PC-9 (cell line): ENCODE data around the gene WDFY1. TPM values are rescaled to one million over a fixed set of nuclear protein-coding genes. Genes with fewer than 3 reads are reported as not detected.
"Not testable (repeated sequence)": the region's sequence is repeated elsewhere in the genome, so short reads cannot be mapped to it uniquely, and the experiment has no call there.

Experiments
- BruUV-seq: library from RNA; stranded (reverse); fragments of 400-500 nt; replicated peaks from 2 replicates; lab custom pipeline; 2021; lab: Mats Ljungman, UMichigan
- CTCF ChIA-PET: fragments of 300-600 bp; sonication (Branson Sonifier 250); formaldehyde crosslinking; loops from one replicate; lab custom pipeline; 2022; ENCODE audit warnings: antibody characterized with exemption; lab: Charles Lee
- POLR2A ChIA-PET: fragments of 300-600 bp; sonication (Branson Sonifier 250); formaldehyde crosslinking; loops from one replicate; lab custom pipeline; 2022; ENCODE audit warnings: antibody characterized with exemption; ENCODE audit not compliant: unreplicated experiment; lab: Charles Lee
- DNase-seq, 2 experiments: peaks; one replicate each; pipeline versions ENCODE4 v3.0.0 to v3.0.0-alpha.2; 2015 to 2022; ENCODE audit warnings: mixed read lengths in 1 of 2
- H2AFZ ChIP-seq: fragments of 200-600 bp; sonication (generic); 2 replicates; pipeline ENCODE4 v1.8.1; 2017; ENCODE audit warnings: antibody characterized with exemption
- H3F3A ChIP-seq: fragments of 200-600 bp; sonication (generic); 2 replicates; pipeline ENCODE4 v1.8.1; 2017; ENCODE audit warnings: antibody characterized with exemption, mild to moderate bottlenecking, low read depth; ENCODE audit not compliant: insufficient read depth
- H3K27ac ChIP-seq: fragments of 200-600 bp; sonication (generic); 2 replicates; pipeline ENCODE4 v1.6.1; 2016; ENCODE audit warnings: mixed run types
- H3K27me3 ChIP-seq: fragments of 200-600 bp; sonication (generic); 2 replicates; pipeline ENCODE4 v1.6.1; 2016; ENCODE audit warnings: low read depth, mixed run types; ENCODE audit not compliant: insufficient read depth
- H3K36me3 ChIP-seq: fragments of 200-600 bp; sonication (generic); 2 replicates; pipeline ENCODE4 v1.6.1; 2016; ENCODE audit warnings: low read depth, mixed run types
- H3K4me1 ChIP-seq: fragments of 200-600 bp; sonication (generic); replicated peaks from 2 replicates; pipeline ENCODE4 v1.6.1; 2016; ENCODE audit warnings: mixed run types; ENCODE audit not compliant: insufficient read depth
- H3K4me2 ChIP-seq: fragments of 200-600 bp; sonication (generic); 2 replicates; pipeline ENCODE4 v1.6.1; 2017; ENCODE audit warnings: mixed run types
- H3K4me3 ChIP-seq: fragments of 200-600 bp; sonication (generic); 2 replicates; pipeline ENCODE4 v1.6.1; 2016; ENCODE audit warnings: mixed run types
- H3K79me2 ChIP-seq: fragments of 200-600 bp; sonication (generic); 2 replicates; pipeline ENCODE4 v1.6.1; 2017; ENCODE audit warnings: low read depth, mixed run types
- H3K9me2 ChIP-seq: fragments of 200-600 bp; sonication (generic); 2 replicates; pipeline ENCODE4 v1.8.1; 2017; ENCODE audit warnings: mild to moderate bottlenecking; ENCODE audit not compliant: insufficient read depth
- H3K9me3 ChIP-seq: fragments of 200-600 bp; sonication (generic); 2 replicates; pipeline ENCODE4 v1.8.1; 2016; ENCODE audit warnings: low read depth; ENCODE audit not compliant: insufficient read depth
- H4K20me1 ChIP-seq: fragments of 200-600 bp; sonication (generic); 2 replicates; pipeline ENCODE4 v1.8.1; 2017; ENCODE audit not compliant: insufficient read depth
- CTCF ChIP-seq: fragments of 200-600 bp; sonication (generic); conservative IDR thresholded peaks from 2 replicates; pipeline ENCODE4 v1.6.1; 2017; ENCODE audit warnings: mixed run types, antibody characterized with exemption, mild to moderate bottlenecking, moderate library complexity
- EZH2 ChIP-seq: fragments of 200-600 bp; sonication (generic); IDR thresholded peaks from 2 replicates; pipeline ENCODE4 v1.8.0; 2017; ENCODE audit warnings: antibody characterized with exemption, low read depth
- intact Hi-C: fragments of 100-400 bp; cut with micrococcal nuclease; formaldehyde crosslinking; loops from one replicate; pipeline ENCODE4 v1.10.0; 2022; ENCODE audit not compliant: unreplicated experiment
- total RNA-seq: library from RNA; stranded (reverse); gene quantifications from 2 replicates; pipeline ENCODE4 v1.2.3, GENCODE V29; 2021

The WDFY1 gene
- total RNA-seq, 1 experiment from 2014 or later: 81.9 TPM

GRCh38 chr2:223943561-223944008 is 1.6 kb downstream of the WDFY1 start:
- peaks cover 8% of the 10 kb centered on the region; the same call in 1 of the 2 replicates for H3K36me3 ChIP-seq
- H3K4me3 ChIP-seq: peak overlapping the region; percentile 74
- BruUV-seq: TSS peak; percentile 53
- no peaks in the 10 kb centered on the region for H4K20me1 ChIP-seq
- POLR2A ChIA-PET: interaction anchor here (0.5 to 0.9 kb wide), 5 partner anchors 97 to 1371 kb away, joined by 3 to 14 read pairs (median 3); no protein-coding TSS in a partner anchor
- H2AFZ ChIP-seq: peak overlapping the region; percentile 91; the same call in 1 of the 2 replicates
- DNase-seq: peak; percentile 41 to 55
- no peaks in the 10 kb centered on the region for H3K27me3 ChIP-seq
- peak overlapping the region; percentile 1; the same call in 1 of the 2 replicates for H3K27ac ChIP-seq
- peak overlapping the region; percentile 77 for H3K4me2 ChIP-seq
- intact Hi-C loops: loop anchor here (1.0 to 10.0 kb wide), 6 partner anchors 83 to 971 kb away; partner anchors contain the start of genes AP1S3 and CUL3
- CTCF ChIA-PET: interaction anchor here (0.6 to 1.0 kb wide), 2 partner anchors 145 to 1101 kb away, joined by 3 read pairs; no protein-coding TSS in a partner anchor
- peaks cover 42% of the 10 kb centered on the region for H3K4me1 ChIP-seq
- peaks cover 53% of the 10 kb centered on the region for H3K79me2 ChIP-seq
- no peak for TF ChIP-seq CTCF
- TF ChIP-seq EZH2: no peak
- no peaks in the 10 kb centered on the region for H3K9me2 ChIP-seq
- no peaks in the 10 kb centered on the region for H3K9me3 ChIP-seq
- peaks cover 41% of the 10 kb centered on the region for H3F3A ChIP-seq

DNA sequence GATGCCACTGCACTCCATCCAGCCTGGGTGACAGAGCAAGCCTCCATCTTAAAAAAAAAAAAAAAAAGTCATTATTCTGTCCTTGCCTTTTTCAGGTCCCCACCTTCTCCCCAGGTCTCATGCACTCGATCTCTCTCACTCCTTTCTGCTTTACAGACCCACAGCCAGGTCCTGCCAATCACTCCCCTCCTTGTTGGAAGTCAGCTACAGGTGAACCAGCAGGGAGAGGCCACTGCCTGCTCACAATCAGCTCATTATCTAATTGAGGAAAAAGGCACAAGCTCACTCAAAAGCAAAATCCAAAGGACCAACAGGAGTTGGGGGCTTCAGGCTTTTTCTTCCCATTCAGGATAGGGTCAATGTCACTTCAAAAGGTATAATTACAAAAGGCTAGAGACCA is 2.0 kb downstream of the WDFY1 start:
- H4K20me1 ChIP-seq: no peaks in the 10 kb centered on the region
- H3K9me3 ChIP-seq: no peaks in the 10 kb centered on the region
- peak overlapping the region; percentile 77 for H3K4me2 ChIP-seq
- no peak overlapping the region for H2AFZ ChIP-seq
- H3K27ac ChIP-seq: peak overlapping the region; percentile 1; the same call in 1 of the 2 replicates
- TF ChIP-seq EZH2: no peak
- TF ChIP-seq CTCF: no peak
- DNase-seq: peak in 1 of 2 experiments; percentile 15
- ChIA-PET POLR2A (interaction anchor here (0.5 to 0.9 kb wide), 4 partner anchors 97 to 1371 kb away, joined by 3 to 10 read pairs (median 3); no protein-coding TSS in a partner anchor), CTCF (interaction anchor here (0.6 to 1.0 kb wide), 3 partner anchors 145 to 1101 kb away, joined by 3 read pairs; no protein-coding TSS in a partner anchor)
- H3K27me3 ChIP-seq: no peaks in the 10 kb centered on the region
- H3K79me2 ChIP-seq: peaks cover 57% of the 10 kb centered on the region
- H3K36me3 ChIP-seq: peaks cover 8% of the 10 kb centered on the region; the same call in 1 of the 2 replicates
- H3F3A ChIP-seq: peaks cover 41% of the 10 kb centered on the region
- intact Hi-C loops: loop anchor here (2.0 to 10.0 kb wide), 5 partner anchors 82 to 971 kb away; partner anchors contain the start of gene CUL3
- BruUV-seq: no TSS peak
- peaks cover 42% of the 10 kb centered on the region for H3K4me1 ChIP-seq
- H3K9me2 ChIP-seq: no peaks in the 10 kb centered on the region
- H3K4me3 ChIP-seq: peak overlapping the region; percentile 74; the same call in 1 of the 2 replicates

- DNase-seq: peak; percentile 76 to 95
- Histone ChIP-seq H3K36me3 (peaks cover 8% of the 10 kb centered on the region; the same call in 1 of the 2 replicates), H3K9me3 (no peaks in the 10 kb centered on the region), H2AFZ (0 out of 2 replicates have a peak overlapping the region, but pooled peaks have one; percentile 3), H3K79me2 (peaks cover 70% of the 10 kb centered on the region), H4K20me1 (no peaks in the 10 kb centered on the region), H3K9me2 (no peaks in the 10 kb centered on the region), H3K4me3 (peak overlapping the region; percentile 31; the same call in 1 of the 2 replicates), H3K4me2 (peak overlapping the region; percentile 76), H3F3A (peaks cover 41% of the 10 kb centered on the region), H3K4me1 (peaks cover 42% of the 10 kb centered on the region), H3K27me3 (no peaks in the 10 kb centered on the region), H3K27ac (peak overlapping the region; percentile 74)
- intact Hi-C loops: loop anchor here (1.0 to 10.0 kb wide), 8 partner anchors 81 to 969 kb away; partner anchors contain the start of gene CUL3
- ChIA-PET CTCF (interaction anchor here (0.7 to 1.5 kb wide), 11 partner anchors 22 to 1271 kb away, joined by 3 to 9 read pairs (median 4); no protein-coding TSS in a partner anchor), POLR2A (interaction anchor here (0.5 to 0.9 kb wide), 4 partner anchors 9 to 144 kb away, joined by 3 to 14 read pairs (median 8); no protein-coding TSS in a partner anchor)
- no peak for TF ChIP-seq EZH2
- no peak for TF ChIP-seq CTCF
- BruUV-seq: no TSS peak
These were observed 3.4 kb downstream of the WDFY1 start for GRCh38 chr2:223941579-223942277.

- H3K4me2 ChIP-seq, BruUV-seq, H3K27ac ChIP-seq, intact Hi-C loops, H3K9me3 ChIP-seq, H3K36me3 ChIP-seq, DNase-seq, POLR2A ChIA-PET, H3K27me3 ChIP-seq, H4K20me1 ChIP-seq, H3K4me3 ChIP-seq, CTCF ChIA-PET, H2AFZ ChIP-seq, H3K9me2 ChIP-seq: not testable (repeated sequence)
- Histone ChIP-seq H3F3A (peaks cover 41% of the 10 kb centered on the region), H3K79me2 (peaks cover 85% of the 10 kb centered on the region), H3K4me1 (peaks cover 34% of the 10 kb centered on the region)
These were observed 5.7 kb downstream of the WDFY1 start for GRCh38 chr2:223939438-223939837.
